ENCODE results near the gene CNIH1.

GRCh38 chr14:54427871-54428270 lies 13.3 kb downstream of the CNIH1 start:
- TF ChIP-seq CTCF (IDR thresholded peaks at IDR 0.05 in 2 of 3, conservative IDR thresholded peaks at IDR 0.05 in 1 of 3; ENCODE audit: borderline replicate concordance in 1 of 3, insufficient read depth in 1 of 3, low read depth in 2 of 3, low read length in 2 of 3) (no peak), CEBPB (IDR thresholded peaks at IDR 0.05; ENCODE audit: low read depth) (no peak), POLR2A (IDR thresholded peaks at IDR 0.05; ENCODE audit: borderline replicate concordance, extremely low read depth, insufficient read depth, insufficient read length) (no peak)
